ENCODE data around the gene ZNF804A.

Gene ZNF804A

DNA sequence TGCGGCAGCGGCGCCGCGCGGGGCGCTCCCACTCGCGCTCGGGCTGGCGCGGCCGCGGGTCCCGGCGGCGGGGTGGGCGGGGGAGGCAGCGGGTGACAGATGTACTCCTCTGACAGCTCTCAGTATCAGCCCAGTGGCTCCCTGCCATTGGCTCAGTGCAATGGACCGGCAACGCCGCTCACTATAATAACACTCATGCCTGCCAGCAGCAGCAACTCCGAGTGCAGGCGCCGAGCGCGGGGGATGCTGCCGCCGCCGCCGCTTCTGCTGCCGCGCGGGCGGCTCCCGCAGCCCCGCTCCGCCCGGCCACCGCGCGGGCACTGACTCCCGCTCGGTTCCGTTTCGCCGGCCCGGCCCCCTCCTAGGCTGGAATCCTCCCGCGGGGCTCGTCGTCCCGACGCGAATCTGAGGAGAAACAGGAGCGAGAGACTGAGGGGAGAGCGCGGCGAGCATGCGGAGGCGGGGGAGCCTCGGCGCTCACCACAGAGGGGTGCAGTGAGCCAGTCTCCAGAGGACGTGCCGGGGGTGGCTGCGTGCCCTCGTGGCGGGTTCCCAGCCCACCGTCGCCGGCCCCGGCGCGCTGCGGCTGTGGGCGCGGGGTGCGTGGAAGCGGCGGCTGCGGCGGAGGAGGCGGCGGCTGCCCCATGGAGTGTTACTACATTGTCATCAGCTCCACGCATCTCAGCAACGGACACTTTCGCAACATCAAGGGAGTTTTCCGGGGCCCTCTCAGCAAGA lies at the start of gene ZNF804A:
TSS of gene ZNF804A (plus strand) at position 214 of the 738 bp plus-strand sequence. CDS start at position 645, 431 bp downstream.
- no peak for DNase-seq (ENCODE audit: extremely low read depth in 1 of 2, low read depth in 1 of 2)

- DNase-seq (ENCODE audit: extremely low read depth in 1 of 2, low read depth in 1 of 2): no peak
Observed at GRCh38 chr2:184549153-184549552, 49.2 kb upstream of the ZNF804A start.

DNA sequence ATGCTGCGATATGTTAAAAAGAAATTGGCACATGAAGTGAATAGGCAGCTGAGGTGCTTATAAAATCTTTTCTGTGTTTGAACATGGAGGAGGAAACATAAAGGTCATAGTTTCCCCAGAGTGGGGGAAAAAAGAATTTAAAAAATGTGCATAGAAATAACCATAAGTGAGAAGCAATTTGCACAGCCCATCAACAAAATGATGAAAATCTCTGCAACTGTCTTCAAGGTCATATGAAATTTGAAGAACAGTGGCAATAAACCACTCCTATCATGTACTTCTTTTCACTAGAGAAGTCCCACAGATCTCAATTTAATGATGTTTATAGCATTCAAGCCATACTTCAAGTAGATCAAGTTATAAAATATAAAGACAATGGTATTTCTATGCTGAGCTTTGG lies 46.7 kb upstream of the ZNF804A start:
- DNase-seq (ENCODE audit: extremely low read depth in 1 of 2, low read depth in 1 of 2): no peak

- DNase-seq (ENCODE audit: extremely low read depth in 1 of 2, low read depth in 1 of 2): no peak
Observed at GRCh38 chr2:184554736-184555135, 43.6 kb upstream of the ZNF804A start.

GRCh38 chr2:184555352-184555751 lies 43.0 kb upstream of the ZNF804A start:
- no peak for DNase-seq (ENCODE audit: extremely low read depth in 1 of 2, low read depth in 1 of 2)

DNA sequence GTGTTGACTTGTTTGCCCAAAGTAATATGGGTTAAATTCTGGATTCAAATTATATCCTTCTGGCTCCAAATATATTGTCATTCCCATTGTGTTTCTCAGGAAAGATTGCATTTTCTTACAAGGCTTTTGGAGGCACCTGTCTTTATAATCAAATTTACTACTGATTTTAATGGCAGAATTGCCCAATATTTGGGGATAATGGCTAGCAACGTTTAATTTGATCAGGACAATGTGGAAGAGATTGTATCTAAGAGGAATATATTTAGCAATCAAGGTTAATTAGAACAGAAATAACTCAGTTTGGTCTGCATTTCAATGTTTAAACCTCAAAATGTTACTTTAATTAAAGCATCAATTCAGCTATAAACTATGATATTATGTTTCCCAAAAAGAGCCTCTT lies 41.7 kb upstream of the ZNF804A start:
- no peak for DNase-seq (ENCODE audit: extremely low read depth in 1 of 2, low read depth in 1 of 2)

GRCh38 chr2:184558713-184559464 lies 39.4 kb upstream of the ZNF804A start:
- no peak for DNase-seq (ENCODE audit: extremely low read depth in 1 of 2, low read depth in 1 of 2)

GRCh38 chr2:184560603-184561002 lies 37.7 kb upstream of the ZNF804A start:
- DNase-seq (ENCODE audit: extremely low read depth in 1 of 2, low read depth in 1 of 2): no peak

GRCh38 chr2:184562532-184562931 lies 35.8 kb upstream of the ZNF804A start:
- DNase-seq (ENCODE audit: extremely low read depth in 1 of 2, low read depth in 1 of 2): no peak

DNA sequence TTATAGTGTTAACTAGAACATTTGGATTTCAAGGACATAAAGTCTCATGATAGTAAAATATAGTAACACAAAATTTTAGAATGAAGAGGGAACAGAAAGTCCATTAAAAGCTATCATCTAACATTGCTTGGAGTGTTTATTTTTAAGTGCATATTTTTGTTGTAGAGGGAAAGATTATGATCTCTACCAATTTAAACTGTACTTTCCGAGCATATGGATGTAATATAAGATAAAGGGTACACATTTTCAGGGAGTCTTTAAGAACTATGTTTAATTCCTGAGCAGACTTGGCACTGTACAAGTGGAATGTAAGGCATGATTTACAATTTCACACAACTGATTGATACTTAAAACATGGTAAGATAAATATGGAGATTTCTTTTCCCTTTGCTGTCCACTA lies 34.2 kb upstream of the ZNF804A start:
- no peak for DNase-seq (ENCODE audit: extremely low read depth in 1 of 2, low read depth in 1 of 2)

GRCh38 chr2:184566716-184567115 lies 31.6 kb upstream of the ZNF804A start:
- no peak for DNase-seq (ENCODE audit: extremely low read depth in 1 of 2, low read depth in 1 of 2)

- DNase-seq (ENCODE audit: extremely low read depth in 1 of 2, low read depth in 1 of 2): no peak
Observed at GRCh38 chr2:184577056-184577455, 21.3 kb upstream of the ZNF804A start.

GRCh38 chr2:184577743-184578142 lies 20.6 kb upstream of the ZNF804A start:
- no peak for DNase-seq (ENCODE audit: extremely low read depth in 1 of 2, low read depth in 1 of 2)

GRCh38 chr2:184579226-184579625 lies 19.1 kb upstream of the ZNF804A start:
- no peak for DNase-seq (ENCODE audit: extremely low read depth in 1 of 2, low read depth in 1 of 2)

- no peak for DNase-seq (ENCODE audit: extremely low read depth in 1 of 2, low read depth in 1 of 2)
Observed at GRCh38 chr2:184581391-184581790, 16.9 kb upstream of the ZNF804A start.

- DNase-seq (ENCODE audit: extremely low read depth in 1 of 2, low read depth in 1 of 2): no peak
Observed at GRCh38 chr2:184589261-184589660, 9.1 kb upstream of the ZNF804A start.

DNA sequence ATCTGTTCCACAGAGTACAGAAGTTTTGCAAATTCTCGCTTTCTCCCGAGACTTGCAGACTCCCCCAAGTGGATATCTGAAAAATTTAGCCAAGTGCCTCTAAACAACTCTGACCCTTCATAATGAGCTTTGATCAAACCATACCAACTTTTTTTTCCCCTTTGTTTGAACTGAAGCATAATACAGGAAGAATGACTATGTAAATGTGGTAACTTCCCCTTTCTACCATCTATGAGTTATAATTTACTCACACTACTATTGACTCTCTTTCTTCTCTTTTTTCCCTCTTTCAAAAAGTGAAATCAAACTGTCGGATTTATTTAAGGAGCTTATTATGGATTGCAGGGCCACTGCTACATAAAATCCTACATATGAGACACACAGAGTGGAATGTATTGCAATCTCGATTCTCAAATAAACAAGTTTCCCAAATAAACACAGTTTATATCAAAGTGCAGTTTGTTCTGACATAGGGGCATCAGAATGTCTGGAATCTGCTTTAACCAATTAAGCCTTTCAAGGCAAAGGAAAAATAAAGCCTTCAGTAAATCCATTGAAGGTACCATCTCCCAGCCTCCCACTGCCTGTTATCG lies 1.4 kb upstream of the ZNF804A start:
- DNase-seq (ENCODE audit: extremely low read depth in 1 of 2, low read depth in 1 of 2): no peak

- DNase-seq (ENCODE audit: extremely low read depth in 1 of 2, low read depth in 1 of 2): no peak
Observed at GRCh38 chr2:184597571-184597991, 748 bp upstream of the ZNF804A start.

- DNase-seq (ENCODE audit: extremely low read depth in 1 of 2, low read depth in 1 of 2): no peak
Observed at GRCh38 chr2:184598002-184598315, 370 bp upstream of the ZNF804A start.

DNA sequence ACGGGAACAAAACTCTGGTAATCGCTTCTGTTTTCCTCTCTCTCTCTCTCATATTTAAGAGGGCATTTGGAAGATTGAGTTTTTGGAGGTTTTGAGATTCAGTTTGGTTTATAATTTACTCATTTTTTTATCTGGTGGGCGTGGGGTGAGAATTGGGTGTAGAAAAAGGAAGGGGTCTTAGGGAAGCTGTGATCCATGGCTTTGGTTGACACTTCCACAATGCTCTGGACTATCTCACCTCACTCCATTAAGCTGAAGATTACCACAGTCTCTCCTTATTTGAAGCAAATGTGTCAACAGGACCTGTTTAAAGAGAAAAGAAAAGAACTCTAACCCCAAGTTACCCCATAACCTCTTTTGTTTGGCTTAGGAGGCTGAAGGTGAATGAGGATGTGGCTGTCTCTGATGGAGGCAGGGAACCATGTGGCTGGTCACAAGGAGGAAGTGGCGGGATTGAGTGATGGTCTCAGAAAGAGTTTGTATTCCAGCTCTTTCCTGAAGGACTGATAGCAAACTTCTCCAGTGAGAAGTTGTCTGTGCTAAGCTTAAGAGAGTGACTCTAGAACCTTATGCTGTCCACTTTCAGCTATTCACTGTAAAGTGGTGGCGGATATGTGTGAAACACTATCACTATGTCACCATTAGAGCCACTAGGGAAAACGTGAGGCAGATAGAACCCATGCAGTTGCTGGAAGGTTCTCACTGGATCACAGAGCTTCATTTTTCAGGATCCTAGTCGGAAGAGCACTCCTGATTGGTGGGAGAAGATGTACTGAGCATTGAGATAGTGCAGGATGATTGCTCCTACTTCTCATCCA lies 934 bp downstream of the ZNF804A start:
- DNase-seq (ENCODE audit: extremely low read depth in 1 of 2, low read depth in 1 of 2): no peak

DNA sequence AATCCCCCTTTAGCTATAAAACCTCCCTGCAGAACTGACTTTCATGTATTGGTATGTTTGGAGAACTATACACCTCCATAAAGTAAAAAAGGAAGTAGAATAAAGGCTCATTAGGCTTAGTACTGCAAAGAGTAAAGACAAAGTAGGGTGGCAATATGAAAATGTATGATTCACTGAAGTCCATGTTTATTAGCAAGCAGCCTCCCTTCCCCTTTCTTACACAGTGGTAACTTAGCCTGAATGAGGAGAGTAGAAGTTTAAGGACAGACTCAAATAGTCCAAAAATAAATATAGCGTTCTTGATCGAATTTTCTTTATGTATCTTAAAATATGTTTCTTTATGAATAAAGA lies 1.5 kb downstream of the ZNF804A start:
- no peak for DNase-seq (ENCODE audit: extremely low read depth in 1 of 2, low read depth in 1 of 2)
